ENCODE measurements around the gene LYZ. TPM values are rescaled to one million over a fixed set of nuclear protein-coding genes. Genes with fewer than 3 reads are reported as not detected.

Gene LYZ
- total and polyA plus RNA-seq, 2 experiments from 2014 or later = not detected

GRCh38 chr12:69345077-69345476 lies 3.1 kb upstream of the LYZ start:
- in situ Hi-C loops (cut with MboI) = no loop called here
- Histone ChIP-seq H3K27ac (no peak overlapping the region), H3K4me3 (no peak overlapping the region), H3F3A (ENCODE audit: insufficient read depth) (no peaks in the 10 kb centered on the region), H3K36me3 (ENCODE audit: low read depth) (no peaks in the 10 kb centered on the region), H2AFZ (no peak overlapping the region), H3K4me2 (ENCODE audit: unreplicated experiment) (no peak overlapping the region), H3K4me1 (ENCODE audit: insufficient read depth) (no peaks in the 10 kb centered on the region), H3K9me3 (ENCODE audit: low read depth) (no peaks in the 10 kb centered on the region), H3K79me2 (ENCODE audit: insufficient read depth) (no peaks in the 10 kb centered on the region), H3K9me2 (ENCODE audit: insufficient read depth) (no peaks in the 10 kb centered on the region), H3K9ac (no peak overlapping the region), H4K20me1 (ENCODE audit: insufficient read depth) (no peaks in the 10 kb centered on the region), H3K27me3 (replicated peaks; ENCODE audit: insufficient read depth) (peaks cover 33% of the 10 kb centered on the region)
- WGBS, 2 experiments (ENCODE audit: low coverage in 1 of 2, low lambda C conversion rate in 2 of 2, missing lambda C conversion rate in 2 of 2) = 39 to 67% methylated on average over 2 of the region's 2 CpGs
- TF ChIP-seq EZH2 (IDR thresholded peaks at IDR 0.05; ENCODE audit: insufficient read depth, poor library complexity, severe bottlenecking) = no peak
- no peak for TF ChIP-seq EZH2phosphoT487 (IDR thresholded peaks at IDR 0.05; ENCODE audit: insufficient read depth, low read depth)
- DNase-seq = no peak

GRCh38 chr12:69345742-69346141 lies 2.4 kb upstream of the LYZ start:
- H3K36me3 ChIP-seq (ENCODE audit: low read depth) = no peaks in the 10 kb centered on the region
- H4K20me1 ChIP-seq (ENCODE audit: insufficient read depth) = no peaks in the 10 kb centered on the region
- H3K9me2 ChIP-seq (ENCODE audit: insufficient read depth) = no peaks in the 10 kb centered on the region
- H3K27ac ChIP-seq = no peak overlapping the region
- H3F3A ChIP-seq (ENCODE audit: insufficient read depth) = no peaks in the 10 kb centered on the region
- no peak overlapping the region for H3K4me2 ChIP-seq (ENCODE audit: unreplicated experiment)
- in situ Hi-C loops (cut with MboI) = no loop called here
- WGBS, 2 experiments (ENCODE audit: low coverage in 1 of 2, low lambda C conversion rate in 2 of 2, missing lambda C conversion rate in 2 of 2) = 44 to 53% methylated on average over 1 of the region's 1 CpG
- DNase-seq = no peak
- no peak overlapping the region for H3K4me3 ChIP-seq
- H3K27me3 ChIP-seq (replicated peaks; ENCODE audit: insufficient read depth) = peaks cover 29% of the 10 kb centered on the region
- no peaks in the 10 kb centered on the region for H3K9me3 ChIP-seq (ENCODE audit: low read depth)
- no peaks in the 10 kb centered on the region for H3K4me1 ChIP-seq (ENCODE audit: insufficient read depth)
- H3K79me2 ChIP-seq (ENCODE audit: insufficient read depth) = no peaks in the 10 kb centered on the region
- no peak overlapping the region for H3K9ac ChIP-seq
- TF ChIP-seq EZH2 (IDR thresholded peaks at IDR 0.05; ENCODE audit: insufficient read depth, poor library complexity, severe bottlenecking) (no peak), EZH2phosphoT487 (IDR thresholded peaks at IDR 0.05; ENCODE audit: insufficient read depth, low read depth) (no peak)
- no peak overlapping the region for H2AFZ ChIP-seq

DNA sequence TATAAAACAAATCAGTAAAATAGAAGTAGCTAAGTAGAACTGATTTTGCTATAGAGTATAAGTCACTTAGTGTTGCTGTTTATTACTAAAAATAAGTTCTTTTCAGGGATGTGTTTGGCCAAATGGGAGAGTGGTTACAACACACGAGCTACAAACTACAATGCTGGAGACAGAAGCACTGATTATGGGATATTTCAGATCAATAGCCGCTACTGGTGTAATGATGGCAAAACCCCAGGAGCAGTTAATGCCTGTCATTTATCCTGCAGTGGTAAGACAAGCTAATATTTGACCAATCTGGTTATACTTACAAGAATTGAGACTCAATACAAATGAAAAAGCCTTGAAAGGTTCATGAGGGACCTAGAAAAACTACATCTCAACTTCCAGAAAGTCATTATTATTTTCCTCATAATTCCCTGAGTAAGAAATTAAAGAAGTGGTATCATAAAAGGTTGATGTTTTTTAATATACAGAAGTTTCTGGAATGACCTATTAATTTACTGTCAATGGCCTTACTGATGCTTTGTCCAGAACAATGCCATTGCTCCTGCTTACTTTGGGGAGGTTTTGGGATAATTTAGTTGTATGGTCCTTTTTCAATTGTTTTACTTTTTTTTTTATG lies 1.9 kb downstream of the LYZ start:
- WGBS, 2 experiments (ENCODE audit: low coverage in 1 of 2, low lambda C conversion rate in 2 of 2, missing lambda C conversion rate in 2 of 2) = 68% methylated on average over 2 of the region's 2 CpGs
- TF ChIP-seq EZH2 (IDR thresholded peaks at IDR 0.05; ENCODE audit: insufficient read depth, poor library complexity, severe bottlenecking) = no peak
- TF ChIP-seq EZH2phosphoT487 (IDR thresholded peaks at IDR 0.05; ENCODE audit: insufficient read depth, low read depth) = no peak
- Histone ChIP-seq H2AFZ (no peak overlapping the region), H3K27me3 (replicated peaks; ENCODE audit: insufficient read depth) (peaks cover 17% of the 10 kb centered on the region), H3K27ac (no peak overlapping the region), H3F3A (ENCODE audit: insufficient read depth) (no peaks in the 10 kb centered on the region), H4K20me1 (ENCODE audit: insufficient read depth) (no peaks in the 10 kb centered on the region), H3K36me3 (ENCODE audit: low read depth) (no peaks in the 10 kb centered on the region), H3K4me3 (no peak overlapping the region), H3K79me2 (ENCODE audit: insufficient read depth) (no peaks in the 10 kb centered on the region), H3K9me2 (ENCODE audit: insufficient read depth) (no peaks in the 10 kb centered on the region), H3K4me2 (ENCODE audit: unreplicated experiment) (no peak overlapping the region), H3K4me1 (ENCODE audit: insufficient read depth) (no peaks in the 10 kb centered on the region), H3K9ac (no peak overlapping the region), H3K9me3 (ENCODE audit: low read depth) (no peaks in the 10 kb centered on the region)
- no peak for DNase-seq
- in situ Hi-C loops (cut with MboI) = no loop called here

GRCh38 chr12:69350777-69351176 lies 2.6 kb downstream of the LYZ start:
- H3K4me1 ChIP-seq (ENCODE audit: insufficient read depth) = no peaks in the 10 kb centered on the region
- H4K20me1 ChIP-seq (ENCODE audit: insufficient read depth) = no peaks in the 10 kb centered on the region
- no peaks in the 10 kb centered on the region for H3F3A ChIP-seq (ENCODE audit: insufficient read depth)
- H3K9ac ChIP-seq = no peak overlapping the region
- H3K9me2 ChIP-seq (ENCODE audit: insufficient read depth) = no peaks in the 10 kb centered on the region
- H2AFZ ChIP-seq = no peak overlapping the region
- 69 to 73% methylated on average over 1 of the region's 1 CpG for WGBS, 2 experiments (ENCODE audit: low coverage in 1 of 2, low lambda C conversion rate in 2 of 2, missing lambda C conversion rate in 2 of 2)
- no peak overlapping the region for H3K4me2 ChIP-seq (ENCODE audit: unreplicated experiment)
- H3K4me3 ChIP-seq = no peak overlapping the region
- H3K27ac ChIP-seq = no peak overlapping the region
- DNase-seq = no peak
- no peaks in the 10 kb centered on the region for H3K9me3 ChIP-seq (ENCODE audit: low read depth)
- no peaks in the 10 kb centered on the region for H3K79me2 ChIP-seq (ENCODE audit: insufficient read depth)
- peaks cover 17% of the 10 kb centered on the region for H3K27me3 ChIP-seq (replicated peaks; ENCODE audit: insufficient read depth)
- H3K36me3 ChIP-seq (ENCODE audit: low read depth) = no peaks in the 10 kb centered on the region
- in situ Hi-C loops (cut with MboI) = no loop called here
- TF ChIP-seq EZH2 (IDR thresholded peaks at IDR 0.05; ENCODE audit: insufficient read depth, poor library complexity, severe bottlenecking) (no peak), EZH2phosphoT487 (IDR thresholded peaks at IDR 0.05; ENCODE audit: insufficient read depth, low read depth) (no peak)
